Right lobe of liver (tissue), 4 donors: ENCODE data around the gene MAP3K20.

Source experiments
- CTCF ChIP-seq, 4 donors: fragments of 200-600 bp in 3 of 4; fragments of 450-650 bp in 1 of 4; IDR thresholded peaks; one replicate each; pipeline versions ENCODE4 v1.5.1 to v1.8.0; 2016 to 2022; ENCODE audit warnings: antibody characterized with exemption in 4 of 4, mild to moderate bottlenecking in 2 of 4
- POLR2A ChIP-seq: fragments of 450-650 bp; IDR thresholded peaks from one replicate; pipeline ENCODE4 v1.6.1; 2017; ENCODE audit warnings: antibody characterized with exemption, mild to moderate bottlenecking
- donor health status: DM: no; HTN: no; CAD: no.
- donor health status: DM: no; HTN: no; CAD: no.
- donor health status: DM: no; HTN: yes; CAD: no.

- TF ChIP-seq POLR2A (no peak), CTCF (IDR thresholded peaks at IDR 0.05) (no peak)
These were observed 109.8 kb downstream of the MAP3K20 start for GRCh38 chr2:173185437-173185836.
